ENCODE data around the gene ZYG11B.
"Not testable (repeated sequence)": the region's sequence is repeated elsewhere in the genome, so short reads cannot be mapped to it uniquely, and the experiment has no call there.

ZYG11B gene

GRCh38 chr1:52746189-52746588 lies 19.9 kb downstream of the ZYG11B start:
- TF ChIP-seq CTCF (conservative IDR thresholded peaks at IDR 0.05; ENCODE audit: low read depth, low read length), result no peak
- no peak for DNase-seq (ENCODE audit: low read depth)
- H3K4me3 ChIP-seq (ENCODE audit: low read length), result no peak overlapping the region

- no peak for DNase-seq (ENCODE audit: low read depth)
- no peak overlapping the region for H3K4me3 ChIP-seq (ENCODE audit: low read length)
- no peak for TF ChIP-seq CTCF (conservative IDR thresholded peaks at IDR 0.05; ENCODE audit: low read depth, low read length)
Observed at GRCh38 chr1:52747450-52747849, 21.2 kb downstream of the ZYG11B start.

GRCh38 chr1:52748119-52748518 lies 21.9 kb downstream of the ZYG11B start:
- no peak overlapping the region for H3K4me3 ChIP-seq (ENCODE audit: low read length)
- DNase-seq (ENCODE audit: low read depth), result no peak
- peak; percentile 14 for TF ChIP-seq CTCF (conservative IDR thresholded peaks at IDR 0.05; ENCODE audit: low read depth, low read length)

GRCh38 chr1:52749496-52749895 lies 23.2 kb downstream of the ZYG11B start:
- H3K4me3 ChIP-seq (ENCODE audit: low read length); DNase-seq (ENCODE audit: low read depth): not testable (repeated sequence)

- H3K4me3 ChIP-seq (ENCODE audit: low read length); DNase-seq (ENCODE audit: low read depth): not testable (repeated sequence)
Observed at GRCh38 chr1:52750139-52750538, 23.9 kb downstream of the ZYG11B start.

GRCh38 chr1:52751589-52752483 lies 25.6 kb downstream of the ZYG11B start:
- no peak for TF ChIP-seq CTCF (conservative IDR thresholded peaks at IDR 0.05; ENCODE audit: low read depth, low read length)
- H3K4me3 ChIP-seq (ENCODE audit: low read length), result no peak overlapping the region
- DNase-seq (ENCODE audit: low read depth), result peak; percentile 54

GRCh38 chr1:52752484-52752826 lies 26.2 kb downstream of the ZYG11B start:
- H3K4me3 ChIP-seq (ENCODE audit: low read length), result no peak overlapping the region
- DNase-seq (ENCODE audit: low read depth), result peak; percentile 44
- TF ChIP-seq CTCF (conservative IDR thresholded peaks at IDR 0.05; ENCODE audit: low read depth, low read length), result no peak

- H3K4me3 ChIP-seq (ENCODE audit: low read length), result no peak overlapping the region
- no peak for DNase-seq (ENCODE audit: low read depth)
- TF ChIP-seq CTCF (conservative IDR thresholded peaks at IDR 0.05; ENCODE audit: low read depth, low read length), result no peak
Observed at GRCh38 chr1:52753169-52753568, 26.9 kb downstream of the ZYG11B start.
